Activated naive CD8-positive, alpha-beta T cell treated with anti-CD3 and anti-CD28 coated beads, Interleukin-2, amount 50 U/mL, for 24 hours (primary cell): ENCODE results near the gene FNDC3A.
"Not testable (repeated sequence)": the region's sequence is repeated elsewhere in the genome, so short reads cannot be mapped to it uniquely, and the experiment has no call there.

Experiments
- ATAC-seq: fragments of 150-1000 bp; cut with Tn5 transposase; one replicate; pipeline ENCODE4 v1.10.0; 2021
- DNase-seq: peaks from one replicate; pipeline ENCODE4 v3.0.0; 2021
- H3K27ac Mint-ChIP-seq: one replicate; pipeline ENCODE4 v1.8.0; 2021; ENCODE audit warnings: mild to moderate bottlenecking, mixed read lengths
- H3K27me3 Mint-ChIP-seq: one replicate; pipeline ENCODE4 v1.8.0; 2021; ENCODE audit warnings: mixed read lengths
- H3K36me3 Mint-ChIP-seq: one replicate; pipeline ENCODE4 v1.8.0; 2021; ENCODE audit warnings: low read depth, mixed read lengths
- H3K4me1 Mint-ChIP-seq: one replicate; pipeline ENCODE4 v1.8.0; 2021; ENCODE audit warnings: mixed read lengths
- H3K4me3 Mint-ChIP-seq: one replicate; pipeline ENCODE4 v1.8.0; 2021; ENCODE audit warnings: mild to moderate bottlenecking, moderate library complexity, mixed read lengths
- H3K9me3 Mint-ChIP-seq: one replicate; pipeline ENCODE4 v1.8.0; 2021; ENCODE audit warnings: mixed read lengths

Gene FNDC3A

DNA sequence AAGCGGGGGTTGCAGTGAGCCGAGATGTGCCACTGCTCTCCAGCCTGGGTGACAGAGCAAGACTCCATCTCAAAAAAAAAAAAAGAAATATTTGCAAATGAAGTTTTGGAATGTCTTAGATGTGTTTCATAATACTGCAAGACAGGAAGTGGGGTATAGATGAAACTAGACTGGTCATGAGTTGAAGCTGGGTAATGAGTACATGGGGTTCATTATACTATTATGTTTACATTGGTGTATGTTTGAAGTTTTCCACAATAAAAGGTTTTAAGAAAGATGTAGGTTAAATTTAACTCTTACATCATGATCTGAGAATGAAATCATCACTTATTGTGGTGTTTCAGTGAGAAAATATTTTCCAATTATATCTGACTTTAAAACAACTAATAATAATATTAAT lies 19.0 kb downstream of the FNDC3A start:
- Mint-ChIP-seq H3K4me1 (peaks cover 30% of the 10 kb centered on the region), H3K4me3 (no peak overlapping the region), H3K9me3 (peaks cover 29% of the 10 kb centered on the region), H3K27ac (no peak overlapping the region), H3K36me3 (peaks cover 55% of the 10 kb centered on the region), H3K27me3 (no peaks in the 10 kb centered on the region)
- peak; percentile 77 for ATAC-seq
- no peak for DNase-seq

DNA sequence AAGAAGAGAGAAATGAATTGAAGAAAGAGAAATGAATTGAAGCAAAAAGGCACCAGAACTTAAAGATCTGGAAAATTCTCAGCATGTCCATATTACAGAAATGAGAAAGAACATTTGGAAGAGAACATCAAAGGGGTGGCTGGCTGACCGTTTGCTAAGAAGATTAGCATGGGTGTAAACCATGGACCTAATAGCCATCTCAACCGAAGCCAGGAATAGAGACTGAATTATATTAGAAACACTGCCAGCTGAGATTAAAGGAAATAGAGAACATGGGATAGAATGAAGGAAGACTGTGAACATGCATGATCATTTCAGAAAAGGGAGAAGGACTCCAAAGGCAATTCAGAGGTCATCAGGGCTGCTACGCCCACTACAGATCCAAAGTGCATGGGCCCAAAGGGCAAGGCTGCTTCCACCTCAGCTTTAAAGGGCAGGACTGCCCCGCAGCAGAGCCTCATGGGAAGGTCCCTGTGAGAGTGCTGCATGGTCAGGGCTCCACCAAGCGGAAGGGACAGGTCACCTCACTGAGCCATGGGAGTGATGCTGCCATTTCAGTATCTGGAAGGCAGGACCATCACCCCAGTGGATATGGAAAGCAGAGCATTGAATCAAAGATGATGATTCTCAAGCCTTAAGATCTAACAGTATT lies 23.1 kb downstream of the FNDC3A start:
- Mint-ChIP-seq H3K4me1 (peaks cover 20% of the 10 kb centered on the region), H3K36me3 (peaks cover 56% of the 10 kb centered on the region), H3K27ac (no peak overlapping the region), H3K9me3 (peaks cover 36% of the 10 kb centered on the region), H3K4me3 (no peak overlapping the region), H3K27me3 (no peaks in the 10 kb centered on the region)
- ATAC-seq (no peak), DNase-seq (no peak)

DNA sequence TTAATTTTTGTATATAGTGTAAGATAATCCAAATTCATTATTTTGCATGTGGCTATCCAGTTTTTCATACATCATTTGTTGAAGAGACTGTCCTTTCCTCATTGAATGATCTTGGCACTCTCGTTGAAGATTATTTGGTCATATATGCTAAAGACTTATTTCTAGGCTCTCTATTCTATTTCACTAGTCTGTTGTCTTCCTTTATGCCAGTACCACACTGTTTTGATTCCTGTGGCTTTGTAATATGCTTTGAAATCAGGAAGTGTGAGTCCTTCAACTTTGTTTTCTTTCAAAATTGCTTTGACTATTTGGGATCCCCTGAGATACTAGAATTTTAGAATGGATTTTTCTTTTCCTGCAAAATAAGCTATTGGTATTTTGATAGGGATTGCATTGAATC lies 24.5 kb downstream of the FNDC3A start:
- DNase-seq (no peak), ATAC-seq (no peak)
- H3K4me1 Mint-ChIP-seq, result peaks cover 12% of the 10 kb centered on the region
- peak overlapping the region; percentile 12 for H3K27ac Mint-ChIP-seq
- H3K4me3 Mint-ChIP-seq, result no peak overlapping the region
- peaks cover 56% of the 10 kb centered on the region for H3K36me3 Mint-ChIP-seq
- H3K9me3 Mint-ChIP-seq, result peaks cover 36% of the 10 kb centered on the region
- no peaks in the 10 kb centered on the region for H3K27me3 Mint-ChIP-seq

DNA sequence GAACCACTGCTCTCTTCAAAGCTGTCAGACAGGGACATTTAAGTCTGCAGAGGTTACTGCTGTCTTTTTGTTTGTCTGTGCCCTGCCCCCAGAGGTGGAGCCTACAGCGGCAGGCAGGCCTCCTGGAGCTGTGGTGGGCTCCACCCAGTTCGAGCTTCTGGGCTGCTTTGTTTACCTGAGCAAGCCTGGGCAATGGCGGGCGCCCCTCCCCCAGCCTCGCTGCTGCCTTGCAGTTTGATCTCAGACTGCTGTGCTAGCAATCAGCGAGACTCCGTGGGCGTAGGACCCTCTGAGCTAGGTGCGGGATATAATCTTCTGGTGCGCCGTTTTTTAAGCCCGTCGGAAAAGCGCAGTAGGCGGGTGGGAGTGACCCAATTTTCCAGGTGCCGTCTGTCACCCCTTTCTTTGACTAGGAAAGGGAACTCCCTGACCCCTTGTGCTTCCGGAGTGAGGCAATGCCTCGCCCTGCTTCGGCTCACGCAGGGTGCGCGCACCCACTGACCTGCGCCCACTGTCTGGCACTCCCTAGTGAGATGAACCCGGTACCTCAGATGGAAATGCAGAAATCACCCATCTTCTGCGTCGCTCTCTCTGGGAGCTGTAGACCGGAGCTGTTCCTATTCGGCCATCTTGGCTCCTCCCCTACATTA lies 43.4 kb downstream of the FNDC3A start:
- not testable (repeated sequence) for H3K27ac Mint-ChIP-seq, H3K27me3 Mint-ChIP-seq, DNase-seq, ATAC-seq, H3K9me3 Mint-ChIP-seq, H3K4me3 Mint-ChIP-seq
- peaks cover 29% of the 10 kb centered on the region for H3K4me1 Mint-ChIP-seq
- H3K36me3 Mint-ChIP-seq, result peaks cover 31% of the 10 kb centered on the region

DNA sequence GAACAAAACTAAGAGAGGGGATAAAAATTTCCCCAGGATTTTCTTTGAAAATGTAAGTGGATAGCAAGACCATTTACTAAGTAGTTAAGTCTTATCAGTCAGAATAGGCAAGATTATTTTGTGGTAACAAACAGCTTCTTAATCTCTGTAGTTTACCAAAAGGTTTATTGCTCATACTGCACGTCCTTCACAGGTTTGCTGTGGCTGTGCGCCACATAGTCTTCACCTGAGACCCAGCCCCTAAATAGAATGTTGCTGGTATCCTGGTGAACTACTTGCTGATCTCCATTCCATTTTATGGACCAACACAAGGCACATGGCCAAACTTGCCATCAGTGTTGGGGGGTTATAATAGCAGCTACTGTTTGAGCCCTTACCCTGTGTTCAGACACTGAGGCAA lies 44.6 kb downstream of the FNDC3A start:
- H3K9me3 Mint-ChIP-seq, result peaks cover 3% of the 10 kb centered on the region
- no peak for ATAC-seq
- H3K27ac Mint-ChIP-seq, result no peak overlapping the region
- DNase-seq, result no peak
- H3K4me3 Mint-ChIP-seq, result no peak overlapping the region
- H3K36me3 Mint-ChIP-seq, result peaks cover 35% of the 10 kb centered on the region
- H3K27me3 Mint-ChIP-seq, result no peaks in the 10 kb centered on the region
- peaks cover 34% of the 10 kb centered on the region for H3K4me1 Mint-ChIP-seq

DNA sequence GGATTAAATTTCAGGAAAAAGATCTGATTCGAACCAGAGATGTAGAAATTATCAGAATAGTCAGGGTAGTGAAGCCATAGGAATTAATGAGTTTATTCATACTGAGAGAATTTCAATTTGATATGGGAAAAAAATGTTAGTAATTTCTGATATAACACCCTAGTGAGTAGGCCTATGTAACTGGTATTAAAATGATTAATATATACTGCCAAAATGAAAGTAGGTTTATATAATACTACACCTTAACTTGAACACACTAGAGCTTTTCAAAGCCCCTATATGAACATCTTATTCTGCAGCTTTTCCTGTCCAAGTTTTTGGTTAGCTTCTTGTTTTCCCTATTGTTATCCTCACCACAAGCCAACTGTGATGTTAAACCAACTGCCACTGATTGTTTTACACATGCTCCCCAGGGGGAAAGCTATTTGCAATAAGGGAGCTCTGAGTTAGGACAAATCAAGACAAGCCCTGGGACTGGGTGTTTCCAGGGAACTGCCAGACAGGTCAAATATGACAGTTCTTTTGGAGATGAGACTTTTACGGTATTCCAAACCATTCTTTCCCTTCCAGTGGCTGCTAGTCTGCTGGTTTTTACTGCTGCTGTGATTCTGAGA lies 45.3 kb downstream of the FNDC3A start:
- peaks cover 34% of the 10 kb centered on the region for H3K4me1 Mint-ChIP-seq
- no peak overlapping the region for H3K4me3 Mint-ChIP-seq
- H3K27ac Mint-ChIP-seq, result peak overlapping the region; percentile 75
- DNase-seq, result no peak
- no peaks in the 10 kb centered on the region for H3K27me3 Mint-ChIP-seq
- ATAC-seq, result no peak
- peaks cover 3% of the 10 kb centered on the region for H3K9me3 Mint-ChIP-seq
- peaks cover 35% of the 10 kb centered on the region for H3K36me3 Mint-ChIP-seq

DNA sequence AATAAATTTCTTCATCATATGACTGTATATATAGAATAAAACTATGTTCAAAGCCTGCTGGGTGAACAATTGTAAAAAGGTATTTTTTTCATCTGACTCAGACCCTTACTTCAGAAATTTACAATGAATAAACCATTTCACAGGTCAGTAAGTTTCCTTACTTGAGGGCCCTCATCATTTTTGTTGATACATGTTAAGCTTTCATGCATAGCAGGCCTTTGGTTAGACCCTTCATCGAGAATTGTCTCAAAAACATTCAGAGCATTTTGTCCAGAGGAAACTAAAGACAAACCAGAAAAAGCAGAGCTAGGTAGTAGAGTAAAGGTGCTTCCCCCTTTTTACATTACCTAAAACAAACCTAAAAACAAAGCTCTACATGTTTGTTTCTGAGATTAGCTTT lies 46.2 kb downstream of the FNDC3A start:
- Mint-ChIP-seq H3K27ac (no peak overlapping the region), H3K4me1 (peaks cover 38% of the 10 kb centered on the region), H3K4me3 (no peak overlapping the region), H3K36me3 (peaks cover 39% of the 10 kb centered on the region), H3K9me3 (peaks cover 3% of the 10 kb centered on the region), H3K27me3 (no peaks in the 10 kb centered on the region)
- no peak for DNase-seq
- peak; percentile 28 for ATAC-seq

DNA sequence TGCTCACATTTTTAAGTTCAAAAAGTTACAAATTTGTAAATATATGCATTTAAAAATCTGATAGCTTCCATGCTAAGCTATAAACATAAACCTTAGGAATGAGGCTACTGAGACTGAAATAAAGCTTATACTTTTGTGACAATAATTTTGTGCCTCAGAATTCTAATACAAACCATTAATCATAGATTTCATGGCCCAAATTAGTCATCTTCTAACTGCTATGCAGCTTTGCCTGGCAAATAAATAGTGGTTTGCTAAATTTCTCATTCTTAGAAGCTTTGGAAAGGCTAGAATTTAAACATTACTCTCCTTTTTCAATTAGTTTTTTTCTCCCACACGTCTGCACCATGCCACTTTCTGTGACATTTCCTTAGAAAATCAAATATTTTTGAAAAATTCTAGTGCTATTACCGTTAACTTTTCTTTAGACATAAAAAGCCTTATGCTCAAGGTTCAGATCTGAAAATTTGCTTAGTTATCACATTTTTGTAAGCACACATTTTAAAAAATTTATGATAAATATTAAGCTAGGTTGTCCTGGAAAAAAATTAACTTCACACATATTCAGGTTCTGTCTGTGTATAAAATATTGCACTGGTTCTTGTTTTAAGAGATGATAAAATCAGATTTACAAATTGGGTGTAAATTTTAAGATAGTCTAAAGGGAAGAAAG lies 46.9 kb downstream of the FNDC3A start:
- Mint-ChIP-seq H3K9me3 (no peaks in the 10 kb centered on the region), H3K36me3 (peaks cover 38% of the 10 kb centered on the region), H3K27ac (no peak overlapping the region), H3K27me3 (no peaks in the 10 kb centered on the region), H3K4me3 (no peak overlapping the region), H3K4me1 (peaks cover 38% of the 10 kb centered on the region)
- DNase-seq (no peak), ATAC-seq (no peak)

DNA sequence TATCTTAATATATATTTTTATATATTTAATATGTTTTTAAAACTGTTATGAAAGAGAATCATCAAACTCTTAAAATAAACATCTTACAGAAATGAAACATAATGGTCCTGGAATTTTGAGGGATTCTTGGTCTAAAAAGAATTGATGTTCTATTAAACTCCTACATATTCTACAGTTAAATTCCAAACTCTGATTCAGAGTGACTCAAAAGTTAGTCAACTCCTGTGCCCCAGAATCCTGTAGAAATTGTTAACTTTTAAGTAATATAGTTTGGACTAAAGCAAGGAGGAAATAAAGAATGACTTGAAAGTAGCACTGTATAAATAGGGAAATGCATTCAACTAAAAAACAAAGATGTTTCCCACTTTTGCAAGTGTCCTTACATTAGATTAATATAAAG lies 47.7 kb downstream of the FNDC3A start:
- DNase-seq, result no peak
- Mint-ChIP-seq H3K27ac (no peak overlapping the region), H3K27me3 (no peaks in the 10 kb centered on the region)

DNA sequence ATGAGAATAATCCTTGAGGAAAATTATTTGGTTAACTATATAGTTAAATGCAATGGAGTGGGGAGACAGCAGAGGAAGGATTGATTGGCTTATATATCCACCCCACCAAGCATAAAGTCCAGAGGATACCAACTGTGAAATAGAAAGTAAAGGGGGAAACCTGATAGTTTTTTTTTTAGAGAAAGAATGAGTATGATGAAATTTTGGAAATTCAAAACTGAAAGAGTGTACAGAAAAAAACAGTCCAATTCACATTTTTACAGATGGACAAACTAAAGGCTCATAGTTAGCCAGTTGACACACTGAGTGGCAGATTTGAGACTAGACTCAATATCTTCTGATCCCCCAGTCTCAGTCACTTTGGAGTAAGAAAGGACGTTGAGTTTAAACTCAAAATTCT lies 51.1 kb downstream of the FNDC3A start:
- peaks cover 44% of the 10 kb centered on the region for H3K36me3 Mint-ChIP-seq

More for the DNA sequence above, 47.7 kb downstream of the FNDC3A start:
- no peak for ATAC-seq
- Mint-ChIP-seq H3K36me3 (peaks cover 43% of the 10 kb centered on the region), H3K9me3 (peaks cover 3% of the 10 kb centered on the region), H3K4me3 (no peak overlapping the region), H3K4me1 (peaks cover 37% of the 10 kb centered on the region)

DNA sequence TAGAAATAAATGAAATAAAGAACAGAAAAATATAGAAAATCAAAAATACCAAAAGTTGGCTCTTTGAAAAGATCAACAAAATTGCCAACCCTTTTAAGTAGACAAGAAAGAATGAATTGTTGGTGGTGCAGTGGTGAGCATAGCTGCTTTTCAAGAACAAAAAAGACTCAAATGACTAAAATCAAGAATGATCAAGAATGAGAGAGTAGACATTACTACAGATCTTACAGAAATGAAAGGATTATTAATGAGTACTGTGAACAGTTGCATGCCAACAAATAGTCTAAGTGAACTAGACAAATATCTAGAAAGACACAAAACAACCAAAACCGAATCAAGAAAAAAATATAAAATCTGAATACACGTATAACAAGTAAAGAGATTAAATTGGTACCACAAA lies 53.9 kb downstream of the FNDC3A start:
- Mint-ChIP-seq H3K36me3 (peaks cover 33% of the 10 kb centered on the region), H3K4me1 (peaks cover 22% of the 10 kb centered on the region), H3K4me3 (no peak overlapping the region), H3K27ac (no peak overlapping the region), H3K9me3 (peaks cover 5% of the 10 kb centered on the region), H3K27me3 (no peaks in the 10 kb centered on the region)
- DNase-seq, result no peak
- ATAC-seq, result no peak

More for the DNA sequence above, 51.1 kb downstream of the FNDC3A start:
- DNase-seq (no peak), ATAC-seq (no peak)
- peaks cover 37% of the 10 kb centered on the region for H3K4me1 Mint-ChIP-seq
- peaks cover 5% of the 10 kb centered on the region for H3K9me3 Mint-ChIP-seq
- no peak overlapping the region for H3K4me3 Mint-ChIP-seq
- no peak overlapping the region for H3K27ac Mint-ChIP-seq
- no peaks in the 10 kb centered on the region for H3K27me3 Mint-ChIP-seq

DNA sequence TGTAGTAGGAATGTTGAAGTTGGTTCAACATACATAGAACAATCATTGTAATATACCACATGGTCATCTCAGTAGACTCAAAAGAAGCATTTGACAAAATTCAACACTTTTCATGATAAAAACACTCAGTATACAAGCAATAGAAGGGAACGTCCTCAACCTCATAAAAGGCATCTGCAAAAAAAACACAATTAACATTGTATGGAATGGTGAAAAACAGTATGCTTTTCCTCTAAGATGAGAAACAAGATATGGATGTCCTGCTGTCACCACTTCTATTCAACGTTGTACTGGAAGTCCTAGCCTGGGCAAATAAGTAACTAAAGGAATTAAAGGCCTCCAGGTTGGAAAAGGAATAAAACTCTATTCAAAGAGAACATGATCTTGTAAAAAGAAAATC lies 54.5 kb downstream of the FNDC3A start:
- Mint-ChIP-seq H3K4me1 (peaks cover 20% of the 10 kb centered on the region), H3K9me3 (peaks cover 5% of the 10 kb centered on the region), H3K27ac (no peak overlapping the region), H3K27me3 (no peaks in the 10 kb centered on the region), H3K36me3 (peaks cover 33% of the 10 kb centered on the region), H3K4me3 (no peak overlapping the region)
- no peak for ATAC-seq
- DNase-seq, result no peak

DNA sequence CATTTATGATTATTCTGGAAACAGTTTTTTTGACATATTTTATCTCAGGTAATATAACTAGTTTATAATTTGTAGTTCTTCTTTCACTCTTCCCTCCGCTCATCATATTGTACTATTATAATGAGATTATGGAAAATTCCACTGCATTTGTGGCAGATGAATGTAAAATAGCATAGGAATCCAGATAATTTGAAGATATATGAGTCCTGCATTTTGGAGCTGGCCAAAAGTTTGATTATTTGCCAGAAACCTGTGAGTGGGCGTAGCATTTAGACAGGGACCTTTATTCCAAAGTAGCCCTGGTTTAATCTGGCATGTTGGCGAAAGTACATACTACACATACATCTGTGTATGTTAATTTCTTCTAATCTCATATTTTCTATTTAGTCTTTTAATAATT lies 65.2 kb downstream of the FNDC3A start:
- Mint-ChIP-seq H3K36me3 (peaks cover 33% of the 10 kb centered on the region), H3K4me1 (peaks cover 15% of the 10 kb centered on the region), H3K27me3 (no peaks in the 10 kb centered on the region), H3K9me3 (no peaks in the 10 kb centered on the region), H3K27ac (no peak overlapping the region), H3K4me3 (no peak overlapping the region)
- DNase-seq (no peak), ATAC-seq (no peak)

DNA sequence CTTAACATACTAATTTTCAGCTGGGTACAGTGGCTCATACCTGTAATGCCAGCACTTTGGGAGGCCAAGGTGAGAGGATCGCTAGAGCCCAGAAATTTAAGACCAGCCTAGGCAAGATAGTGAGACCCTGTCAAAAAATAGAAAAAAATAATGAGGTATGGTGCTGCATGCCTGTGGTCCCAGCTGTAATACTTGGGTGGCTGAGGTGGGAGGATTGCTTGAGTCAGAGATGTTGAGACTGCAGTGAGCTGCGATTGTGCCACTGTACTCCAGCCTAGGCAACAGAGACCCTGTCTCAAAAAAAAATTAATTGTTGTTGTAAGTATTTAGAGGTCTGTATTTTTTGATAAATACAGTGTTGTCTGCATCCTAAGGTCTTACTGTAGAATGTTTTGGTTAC lies 66.8 kb downstream of the FNDC3A start:
- no peak overlapping the region for H3K27ac Mint-ChIP-seq
- DNase-seq, result no peak

DNA sequence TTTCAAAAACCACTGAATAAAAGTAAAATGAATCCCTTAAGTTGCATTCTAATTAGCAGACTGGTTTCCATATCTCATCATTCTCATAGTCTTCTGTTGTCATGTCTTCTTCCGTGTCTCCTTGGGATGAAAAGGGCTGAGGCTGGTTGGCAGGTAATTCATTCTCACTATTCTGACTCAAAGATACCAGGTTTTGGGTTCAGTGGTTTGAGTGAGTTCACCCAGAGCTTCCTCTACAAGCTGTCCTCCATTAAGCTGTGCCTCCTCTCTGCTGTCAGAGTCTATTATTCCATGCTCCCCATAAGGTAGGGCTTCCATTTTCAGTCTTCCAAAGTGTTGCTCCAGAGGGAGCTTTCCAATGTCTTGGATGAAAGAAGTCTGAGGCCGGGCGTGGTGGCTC lies 68.3 kb downstream of the FNDC3A start:
- H3K27me3 Mint-ChIP-seq, result no peaks in the 10 kb centered on the region
- H3K9me3 Mint-ChIP-seq, result peaks cover 5% of the 10 kb centered on the region
- H3K27ac Mint-ChIP-seq, result no peak overlapping the region
- DNase-seq (no peak), ATAC-seq (peak; percentile 59)
- H3K4me1 Mint-ChIP-seq, result peaks cover 24% of the 10 kb centered on the region
- H3K4me3 Mint-ChIP-seq, result no peak overlapping the region
- H3K36me3 Mint-ChIP-seq, result peaks cover 43% of the 10 kb centered on the region

More for the DNA sequence above, 66.8 kb downstream of the FNDC3A start:
- no peak for ATAC-seq
- H3K36me3 Mint-ChIP-seq, result peaks cover 40% of the 10 kb centered on the region
- H3K27me3 Mint-ChIP-seq, result no peaks in the 10 kb centered on the region
- peaks cover 18% of the 10 kb centered on the region for H3K4me1 Mint-ChIP-seq
- no peaks in the 10 kb centered on the region for H3K9me3 Mint-ChIP-seq
- H3K4me3 Mint-ChIP-seq, result no peak overlapping the region
